Hepatocyte (in vitro differentiated cells): Measurements from ENCODE around the gene LGALS3BP. TPM values are rescaled to one million over a fixed set of nuclear protein-coding genes. Genes with fewer than 3 reads are reported as not detected.

Experiments
- DNase-seq: peaks from one replicate; pipeline ENCODE4 v3.0.0-alpha.2; 2016; ENCODE audit warnings: low spot score
- H2AFZ ChIP-seq: fragments of 200-600 bp; sonication (generic); 2 replicates; pipeline ENCODE4 v1.6.0; 2016; ENCODE audit warnings: antibody characterized with exemption, mild to moderate bottlenecking
- H3K27ac ChIP-seq: fragments of 200-600 bp; sonication (generic); 2 replicates; pipeline ENCODE4 v1.5.1; 2016; ENCODE audit warnings: mild to moderate bottlenecking
- H3K27me3 ChIP-seq: fragments of 200-600 bp; sonication (generic); 2 replicates; pipeline ENCODE4 v1.6.1; 2016
- H3K36me3 ChIP-seq: fragments of 200-600 bp; sonication (generic); replicated peaks from 2 replicates; pipeline ENCODE4 v1.5.1; 2016; ENCODE audit warnings: low read depth; ENCODE audit not compliant: insufficient read depth
- H3K4me1 ChIP-seq: fragments of 200-600 bp; sonication (generic); 2 replicates; pipeline ENCODE4 v1.5.1; 2016; ENCODE audit warnings: mild to moderate bottlenecking, moderate library complexity; ENCODE audit not compliant: insufficient read depth
- H3K4me2 ChIP-seq: fragments of 200-600 bp; sonication (generic); 2 replicates; pipeline ENCODE4 v1.6.0; 2016
- H3K4me3 ChIP-seq: fragments of 200-600 bp; sonication (generic); 2 replicates; pipeline ENCODE4 v1.5.1; 2016; ENCODE audit warnings: mild to moderate bottlenecking
- H3K79me2 ChIP-seq: fragments of 200-600 bp; sonication (generic); 2 replicates; pipeline ENCODE4 v1.6.0; 2017; ENCODE audit warnings: mild to moderate bottlenecking
- H3K9me2 ChIP-seq: fragments of 200-600 bp; sonication (generic); replicated peaks from 2 replicates; pipeline ENCODE4 v1.6.0; 2017; ENCODE audit warnings: mild to moderate bottlenecking; ENCODE audit not compliant: insufficient read depth
- H3K9me3 ChIP-seq: fragments of 200-600 bp; sonication (generic); 2 replicates; pipeline ENCODE4 v1.5.1; 2016; ENCODE audit warnings: low read depth, mild to moderate bottlenecking
- H4K20me1 ChIP-seq: fragments of 200-600 bp; sonication (generic); 2 replicates; pipeline ENCODE4 v1.6.0; 2016; ENCODE audit warnings: mild to moderate bottlenecking; ENCODE audit not compliant: insufficient read depth, poor library complexity, severe bottlenecking
- CTCF ChIP-seq: fragments of 200-600 bp; sonication (generic); IDR thresholded peaks from 2 replicates; pipeline ENCODE4 v1.5.1; 2016; ENCODE audit warnings: antibody characterized with exemption, mild to moderate bottlenecking; ENCODE audit not compliant: poor library complexity
- EZH2 ChIP-seq: fragments of 200-600 bp; sonication (generic); IDR thresholded peaks from 2 replicates; pipeline ENCODE4 v1.6.1; 2016; ENCODE audit warnings: antibody characterized with exemption, mild to moderate bottlenecking, borderline replicate concordance
- EZH2phosphoT487 ChIP-seq: fragments of 200-600 bp; sonication (generic); IDR thresholded peaks from one replicate; pipeline ENCODE4 v1.6.1; 2018; ENCODE audit warnings: antibody characterized with exemption, mild to moderate bottlenecking, low read depth, moderate library complexity; ENCODE audit not compliant: unreplicated experiment, severe bottlenecking
- WGBS: methylation state at CpG from one replicate; pipeline ENCODE4 v1.1.6; 2016; ENCODE audit warnings: low lambda C conversion rate; ENCODE audit errors: missing lambda C conversion rate; 5-methylcytosine and 5-hydroxymethylcytosine counted together
- polyA plus RNA-seq: library from polyadenylated mRNA; unstranded; fragments of >200 nt; fragmentation: Nextera tagmentation; extraction: Ambion mirVana; gene quantifications from 2 replicates; pipeline ENCODE4 v1.2.1, GENCODE V29; 2016
- total RNA-seq: library from RNA; depleted of rRNA; stranded (reverse); fragments of >200 nt; gene quantifications from 2 replicates; pipeline ENCODE4 v1.2.3, GENCODE V29; 2014

The LGALS3BP gene
- total and polyA plus RNA-seq, 2 experiments from 2014 or later: 305 to 787 TPM

GRCh38 chr17:78969865-78970264 lies 9.9 kb downstream of the LGALS3BP start:
- Histone ChIP-seq H3K4me3 (no peak overlapping the region), H3K9me3 (no peaks in the 10 kb centered on the region), H3K79me2 (no peaks in the 10 kb centered on the region), H3K9me2 (no peaks in the 10 kb centered on the region), H3K27ac (no peak overlapping the region), H4K20me1 (no peaks in the 10 kb centered on the region), H3K4me1 (peaks cover 7% of the 10 kb centered on the region), H3K36me3 (no peaks in the 10 kb centered on the region), H2AFZ (no peak overlapping the region), H3K27me3 (no peaks in the 10 kb centered on the region), H3K4me2 (no peak overlapping the region)
- WGBS: 96% methylated on average over 9 of the region's 9 CpGs
- no peak for DNase-seq
- TF ChIP-seq EZH2phosphoT487 (no peak), CTCF (no peak), EZH2 (no peak)

- Histone ChIP-seq H4K20me1 (no peaks in the 10 kb centered on the region), H3K79me2 (no peaks in the 10 kb centered on the region), H3K9me3 (no peaks in the 10 kb centered on the region), H3K4me3 (no peak overlapping the region), H3K4me2 (no peak overlapping the region), H3K27me3 (no peaks in the 10 kb centered on the region), H3K27ac (no peak overlapping the region), H3K4me1 (peaks cover 4% of the 10 kb centered on the region), H2AFZ (no peak overlapping the region), H3K9me2 (no peaks in the 10 kb centered on the region), H3K36me3 (no peaks in the 10 kb centered on the region)
- WGBS: 92% methylated on average over 21 of the region's 21 CpGs
- DNase-seq: no peak
- TF ChIP-seq EZH2 (no peak), EZH2phosphoT487 (no peak), CTCF (no peak)
Measured at GRCh38 chr17:78967782-78968362, 11.9 kb downstream of the LGALS3BP start.

GRCh38 chr17:78966910-78967600 lies 12.7 kb downstream of the LGALS3BP start:
- no peak overlapping the region for H3K27ac ChIP-seq

More at GRCh38 chr17:78966910-78967600, 12.7 kb downstream of the LGALS3BP start:
- Histone ChIP-seq H3K4me1 (peaks cover 4% of the 10 kb centered on the region), H2AFZ (no peak overlapping the region), H3K79me2 (no peaks in the 10 kb centered on the region), H3K4me2 (no peak overlapping the region), H3K27me3 (no peaks in the 10 kb centered on the region), H3K4me3 (no peak overlapping the region), H3K9me2 (no peaks in the 10 kb centered on the region), H4K20me1 (no peaks in the 10 kb centered on the region), H3K9me3 (no peaks in the 10 kb centered on the region), H3K36me3 (no peaks in the 10 kb centered on the region)
- no peak for TF ChIP-seq EZH2phosphoT487
- TF ChIP-seq EZH2: no peak
- TF ChIP-seq CTCF: no peak
- DNase-seq: no peak
- 85% methylated on average over 23 of the region's 23 CpGs for WGBS
